ENCODE measurements around the gene RBM18. TPM values are rescaled to one million over a fixed set of nuclear protein-coding genes. Genes with fewer than 3 reads are reported as not detected.

Gene RBM18
- total and polyA plus RNA-seq, 2 of the 4 experiments (the other 2 are of a cell fraction): 8.4 to 15.6 TPM

DNA sequence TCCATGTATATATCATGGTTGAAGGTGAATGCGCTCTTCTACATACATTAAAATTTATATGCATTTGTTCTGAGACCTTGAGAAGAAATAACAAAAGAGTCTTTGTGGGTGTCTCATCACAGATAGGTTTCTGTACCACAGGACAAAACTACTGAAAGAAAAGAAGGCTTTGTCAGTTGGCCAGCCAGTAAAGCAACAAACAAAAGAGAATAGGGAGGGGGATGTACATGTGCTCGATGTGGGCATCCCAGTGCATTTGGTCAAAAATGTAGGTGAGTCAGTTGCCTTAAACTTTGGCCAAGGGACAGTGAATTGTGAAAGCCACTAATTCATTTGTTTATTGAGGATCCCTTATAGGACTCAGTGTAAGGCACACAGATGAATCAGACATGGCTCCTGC, 13.3 kb downstream of the RBM18 start:
- ChIA-PET POLR2A (ENCODE audit: unreplicated experiment) (no interaction called here), CTCF (no interaction called here)
- Histone ChIP-seq H4K8ac (ENCODE audit: low read depth in 2 of 2, low read length in 2 of 2) (no peak overlapping the region), H2AFZ (replicated peaks; ENCODE audit: low read length, poor library complexity) (no peak overlapping the region), H3K4me3 (ENCODE audit: insufficient read depth, low read depth, low read length) (no peak overlapping the region), H3K4me2 (ENCODE audit: low read depth, low read length) (no peak overlapping the region), H3K36me3 (ENCODE audit: control insufficient read depth, insufficient read depth, low read length) (peaks cover 26% of the 10 kb centered on the region), H2BK120ac (ENCODE audit: low read depth, low read length) (no peak overlapping the region), H3K23ac (ENCODE audit: low read depth, low read length) (no peak overlapping the region), H3K9me3 (ENCODE audit: control insufficient read depth, insufficient read depth, low read length) (no peaks in the 10 kb centered on the region), H2BK20ac (ENCODE audit: low read depth, low read length) (no peak overlapping the region), H3K27me3 (ENCODE audit: control insufficient read depth, insufficient read depth, low read length) (no peaks in the 10 kb centered on the region), H3K79me1 (ENCODE audit: low read depth in 1 of 2, low read length in 2 of 2) (peaks cover 14 to 35% of the 10 kb centered on the region in 2 experiments; a peak in 3 of 4 replicates), H3K27ac (ENCODE audit: insufficient read depth, low read length) (no peak overlapping the region), H3K56ac (ENCODE audit: extremely low read depth, insufficient read depth, low read length) (no peak overlapping the region), H2BK15ac (ENCODE audit: low read depth, low read length) (no peak overlapping the region), H3K14ac (replicated peaks; ENCODE audit: low read depth, low read length) (no peak overlapping the region), H4K5ac (ENCODE audit: low read depth, low read length) (no peak overlapping the region), H3K4me1 (ENCODE audit: control insufficient read depth, insufficient read depth, low read length) (no peaks in the 10 kb centered on the region), H3K9ac (ENCODE audit: low read depth, low read length) (no peak overlapping the region), H2BK5ac (ENCODE audit: low read depth, low read length, poor library complexity, severe bottlenecking) (no peak overlapping the region), H2AK9ac (replicated peaks; ENCODE audit: low read depth, low read length, poor library complexity) (no peak overlapping the region), H4K91ac (ENCODE audit: insufficient read depth, low read depth, low read length) (no peak overlapping the region), H3K18ac (ENCODE audit: low read depth, low read length) (no peak overlapping the region), H4K20me1 (ENCODE audit: insufficient read depth, low read length) (peaks cover 4% of the 10 kb centered on the region; the same call in 1 of the 2 replicates), H3K4ac (ENCODE audit: low read depth, low read length) (no peak overlapping the region), H3K9me1 (ENCODE audit: insufficient read depth, low read length) (peaks cover 4% of the 10 kb centered on the region), H2AK5ac (ENCODE audit: low read depth, low read length) (no peak overlapping the region)
- in situ Hi-C loops (cut with MboI; ENCODE audit: low sequenced_read_pairs) (no loop called here), intact Hi-C loops (cut with micrococcal nuclease) (no loop called here), dilution Hi-C loops (cut with HindIII; ENCODE audit: low sequenced_read_pairs, unreplicated experiment) (no loop called here)
- no TSS peak for BruUV-seq (replicated peaks)
- ATAC-seq (ENCODE audit: low read depth) (no peak), DNase-seq (no peak)
- no CpG with 5 or more reads among the region's 2 CpGs for WGBS, 2 experiments (ENCODE audit: extremely low coverage in 2 of 2, insufficient read length in 1 of 2)
- TF ChIP-seq, protein P1, sequence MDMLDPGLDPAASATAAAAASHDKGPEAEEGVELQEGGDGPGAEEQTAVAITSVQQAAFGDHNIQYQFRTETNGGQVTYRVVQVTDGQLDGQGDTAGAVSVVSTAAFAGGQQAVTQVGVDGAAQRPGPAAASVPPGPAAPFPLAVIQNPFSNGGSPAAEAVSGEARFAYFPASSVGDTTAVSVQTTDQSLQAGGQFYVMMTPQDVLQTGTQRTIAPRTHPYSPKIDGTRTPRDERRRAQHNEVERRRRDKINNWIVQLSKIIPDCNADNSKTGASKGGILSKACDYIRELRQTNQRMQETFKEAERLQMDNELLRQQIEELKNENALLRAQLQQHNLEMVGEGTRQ (IDR thresholded peaks at IDR 0.05; ENCODE audit: low read depth, low read length): no peak
- TF ChIP-seq BHLHE40 (IDR thresholded peaks at IDR 0.05; ENCODE audit: low read depth, low read length) (no peak), RFX5 (IDR thresholded peaks at IDR 0.05; ENCODE audit: low read depth, low read length) (no peak), FOS (IDR thresholded peaks at IDR 0.05; ENCODE audit: low read depth, low read length) (no peak), MXI1 (IDR thresholded peaks at IDR 0.05; ENCODE audit: borderline replicate concordance, low read depth, low read length) (no peak), SMC3 (IDR thresholded peaks at IDR 0.05; ENCODE audit: low read depth, low read length) (no peak), RAD21 (IDR thresholded peaks at IDR 0.05; ENCODE audit: low read length) (no peak), CEBPB (IDR thresholded peaks at IDR 0.05; ENCODE audit: low read depth, low read length) (no peak), MAZ (IDR thresholded peaks at IDR 0.05; ENCODE audit: borderline replicate concordance, low read depth, low read length) (no peak), MAFK (IDR thresholded peaks at IDR 0.05; ENCODE audit: low read depth, low read length) (no peak), CHD1 (IDR thresholded peaks at IDR 0.05; ENCODE audit: low read depth, low read length) (no peak), POLR2A (IDR thresholded peaks at IDR 0.05; ENCODE audit: low read depth, low read length) (no peak), NFE2L2 (IDR thresholded peaks at IDR 0.05; ENCODE audit: low read depth, low read length) (no peak)
- TF ChIP-seq, protein P2, sequence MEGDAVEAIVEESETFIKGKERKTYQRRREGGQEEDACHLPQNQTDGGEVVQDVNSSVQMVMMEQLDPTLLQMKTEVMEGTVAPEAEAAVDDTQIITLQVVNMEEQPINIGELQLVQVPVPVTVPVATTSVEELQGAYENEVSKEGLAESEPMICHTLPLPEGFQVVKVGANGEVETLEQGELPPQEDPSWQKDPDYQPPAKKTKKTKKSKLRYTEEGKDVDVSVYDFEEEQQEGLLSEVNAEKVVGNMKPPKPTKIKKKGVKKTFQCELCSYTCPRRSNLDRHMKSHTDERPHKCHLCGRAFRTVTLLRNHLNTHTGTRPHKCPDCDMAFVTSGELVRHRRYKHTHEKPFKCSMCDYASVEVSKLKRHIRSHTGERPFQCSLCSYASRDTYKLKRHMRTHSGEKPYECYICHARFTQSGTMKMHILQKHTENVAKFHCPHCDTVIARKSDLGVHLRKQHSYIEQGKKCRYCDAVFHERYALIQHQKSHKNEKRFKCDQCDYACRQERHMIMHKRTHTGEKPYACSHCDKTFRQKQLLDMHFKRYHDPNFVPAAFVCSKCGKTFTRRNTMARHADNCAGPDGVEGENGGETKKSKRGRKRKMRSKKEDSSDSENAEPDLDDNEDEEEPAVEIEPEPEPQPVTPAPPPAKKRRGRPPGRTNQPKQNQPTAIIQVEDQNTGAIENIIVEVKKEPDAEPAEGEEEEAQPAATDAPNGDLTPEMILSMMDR (conservative IDR thresholded peaks at IDR 0.05; ENCODE audit: low read depth, low read length): no peak
- TF ChIP-seq, protein P3, sequence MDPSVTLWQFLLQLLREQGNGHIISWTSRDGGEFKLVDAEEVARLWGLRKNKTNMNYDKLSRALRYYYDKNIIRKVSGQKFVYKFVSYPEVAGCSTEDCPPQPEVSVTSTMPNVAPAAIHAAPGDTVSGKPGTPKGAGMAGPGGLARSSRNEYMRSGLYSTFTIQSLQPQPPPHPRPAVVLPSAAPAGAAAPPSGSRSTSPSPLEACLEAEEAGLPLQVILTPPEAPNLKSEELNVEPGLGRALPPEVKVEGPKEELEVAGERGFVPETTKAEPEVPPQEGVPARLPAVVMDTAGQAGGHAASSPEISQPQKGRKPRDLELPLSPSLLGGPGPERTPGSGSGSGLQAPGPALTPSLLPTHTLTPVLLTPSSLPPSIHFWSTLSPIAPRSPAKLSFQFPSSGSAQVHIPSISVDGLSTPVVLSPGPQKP (IDR thresholded peaks at IDR 0.05; ENCODE audit: borderline replicate concordance, low read depth, low read length): no peak

All from IMR-90 (cell line).